Mesenchymal stem cell (in vitro differentiated cells and primary cell): ENCODE data around the gene DHRS13.

ENCODE experiments used
- DNase-seq: peaks from one replicate; pipeline ENCODE4 v3.0.0-alpha.2; 2013
- H2AFZ ChIP-seq: one replicate; pipeline ENCODE4 v1.6.1; 2013; ENCODE audit warnings: low read depth, mild to moderate bottlenecking, control low read depth, inconsistent platforms, low read length, moderate library complexity
- H2AK5ac ChIP-seq: 2 replicates; pipeline ENCODE4 v1.6.1; 2013; ENCODE audit warnings: low read length, moderate library complexity, mild to moderate bottlenecking, inconsistent platforms; ENCODE audit not compliant: severe bottlenecking
- H2BK120ac ChIP-seq: one replicate; pipeline ENCODE4 v1.6.1; 2013; ENCODE audit warnings: low read depth, mild to moderate bottlenecking, inconsistent platforms, low read length, moderate library complexity
- H2BK12ac ChIP-seq, 2 experiments: one replicate each; pipeline ENCODE4 v1.6.1; 2013; ENCODE audit warnings: inconsistent platforms in 2 of 2, low read length in 2 of 2, mild to moderate bottlenecking in 2 of 2, moderate library complexity in 2 of 2, control low read depth in 1 of 2
- H2BK15ac ChIP-seq: one replicate; pipeline ENCODE4 v1.6.1; 2013; ENCODE audit warnings: mild to moderate bottlenecking, low read depth, inconsistent platforms; ENCODE audit not compliant: poor library complexity, severe bottlenecking
- H2BK5ac ChIP-seq: 2 replicates; pipeline ENCODE4 v1.6.1; 2013; ENCODE audit warnings: low read depth, mild to moderate bottlenecking, low read length, control low read depth, inconsistent platforms; ENCODE audit not compliant: poor library complexity, severe bottlenecking
- H3K14ac ChIP-seq, 2 experiments: one replicate each; pipeline ENCODE4 v1.6.1; 2013; ENCODE audit warnings: inconsistent platforms in 2 of 2, low read length in 2 of 2, control low read depth in 1 of 2, mild to moderate bottlenecking in 1 of 2, moderate library complexity in 1 of 2
- H3K18ac ChIP-seq, 2 experiments: one replicate each; pipeline ENCODE4 v1.6.1; 2013; ENCODE audit warnings: inconsistent platforms in 2 of 2, low read length in 2 of 2, control low read depth in 1 of 2, low read depth in 1 of 2, mild to moderate bottlenecking in 1 of 2
- H3K23ac ChIP-seq, 2 experiments: one replicate each; pipeline ENCODE4 v1.6.1; 2013; ENCODE audit warnings: inconsistent platforms in 2 of 2, low read length in 2 of 2, mild to moderate bottlenecking in 2 of 2, moderate library complexity in 2 of 2, control low read depth in 1 of 2
- H3K27ac ChIP-seq: 2 replicates; pipeline ENCODE4 v1.5.1; 2013; ENCODE audit warnings: mild to moderate bottlenecking, moderate library complexity, low read length, control low read depth, inconsistent platforms; ENCODE audit not compliant: poor library complexity, severe bottlenecking
- H3K27me3 ChIP-seq, 2 experiments: 2 replicates each; pipeline versions ENCODE4 v1.6.1 to v1.7.0; 2013; ENCODE audit warnings: low read length in 2 of 2, mild to moderate bottlenecking in 2 of 2, moderate library complexity in 2 of 2, control low read depth in 1 of 2, inconsistent platforms in 1 of 2; ENCODE audit not compliant: control insufficient read depth in 1 of 2, insufficient read depth in 1 of 2
- H3K36me3 ChIP-seq, 2 experiments: 2 replicates each; pipeline versions ENCODE4 v1.6.1 to v1.7.0; 2013; ENCODE audit warnings: low read length in 2 of 2, control low read depth in 1 of 2, inconsistent platforms in 1 of 2, low read depth in 1 of 2, mild to moderate bottlenecking in 1 of 2; ENCODE audit not compliant: insufficient read depth in 2 of 2, control insufficient read depth in 1 of 2
- H3K4ac ChIP-seq, 2 experiments: one replicate each; pipeline ENCODE4 v1.6.1; 2013; ENCODE audit warnings: inconsistent platforms in 2 of 2, low read length in 2 of 2, mild to moderate bottlenecking in 2 of 2, moderate library complexity in 2 of 2, control low read depth in 1 of 2, low read depth in 1 of 2
- H3K4me1 ChIP-seq: 2 replicates; pipeline ENCODE4 v1.6.1; 2013; ENCODE audit warnings: low read depth, low read length, control low read depth; ENCODE audit not compliant: control insufficient read depth, insufficient read depth
- H3K4me2 ChIP-seq: 2 replicates; pipeline ENCODE4 v1.6.1; 2013; ENCODE audit warnings: low read length, mild to moderate bottlenecking, inconsistent platforms; ENCODE audit not compliant: poor library complexity, severe bottlenecking
- H3K4me3 ChIP-seq, 2 experiments: 2 replicates each; pipeline versions ENCODE4 v1.5.1 to v1.7.0; 2013; ENCODE audit warnings: low read length in 2 of 2, mild to moderate bottlenecking in 2 of 2, control low read depth in 1 of 2, low read depth in 1 of 2; ENCODE audit not compliant: insufficient read depth in 1 of 2
- H3K79me1 ChIP-seq: replicated peaks from 2 replicates; pipeline ENCODE4 v1.6.1; 2013; ENCODE audit warnings: mild to moderate bottlenecking, control low read depth, low read length, inconsistent platforms; ENCODE audit not compliant: poor library complexity, severe bottlenecking
- H3K9ac ChIP-seq: 2 replicates; pipeline ENCODE4 v1.7.0; 2013; ENCODE audit warnings: mild to moderate bottlenecking, low read length, moderate library complexity
- H3K9me3 ChIP-seq: 2 replicates; pipeline ENCODE4 v1.7.0; 2013; ENCODE audit warnings: mild to moderate bottlenecking, low read length; ENCODE audit not compliant: control insufficient read depth
- H4K8ac ChIP-seq: one replicate; pipeline ENCODE4 v1.6.1; 2013; ENCODE audit warnings: inconsistent platforms, mild to moderate bottlenecking, low read length, moderate library complexity
- H4K91ac ChIP-seq: one replicate; pipeline ENCODE4 v1.6.1; 2013; ENCODE audit warnings: mild to moderate bottlenecking, low read length, inconsistent platforms
- WGBS: methylation state at CpG from one replicate; pipeline ENCODE4 v1.1.7; 2013; ENCODE audit warnings: mixed read lengths; 5-methylcytosine and 5-hydroxymethylcytosine counted together

Gene DHRS13

DNA sequence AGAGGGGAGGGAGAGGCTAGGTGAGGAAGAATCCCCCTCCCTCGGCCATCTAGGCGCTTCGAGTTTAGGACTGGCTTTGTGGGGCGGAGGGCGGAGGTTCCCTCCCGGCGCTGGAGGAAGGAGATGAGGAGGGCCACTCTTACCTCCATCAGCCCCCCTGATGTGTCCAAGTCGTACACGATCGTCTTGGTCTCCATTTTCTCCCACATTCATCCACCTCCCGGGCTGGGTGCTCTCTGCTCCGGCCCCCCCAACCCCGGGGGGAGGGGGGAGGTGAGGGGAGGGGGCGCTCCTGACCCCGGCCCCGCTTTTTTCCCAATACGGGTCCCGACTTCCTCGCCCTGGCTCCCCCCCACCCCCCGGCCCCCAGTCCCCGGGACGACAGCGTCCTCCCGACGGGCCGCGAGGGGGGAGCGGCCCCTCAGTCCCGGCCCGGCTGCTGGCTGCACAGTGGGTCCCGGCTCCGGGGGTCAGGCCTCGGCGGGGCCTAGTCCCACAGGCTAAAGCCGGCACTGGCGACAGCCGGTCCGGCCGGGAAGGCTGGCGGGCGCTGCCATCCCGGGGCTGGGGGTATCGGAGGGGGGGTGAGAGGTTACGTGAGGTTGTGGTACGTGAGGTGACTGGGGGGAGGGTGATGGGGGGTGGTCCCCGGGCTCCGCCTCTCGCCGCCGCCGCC is 48.0 kb upstream of the DHRS13 start:
- under 1% methylated on average over 18 of the region's 51 CpGs for WGBS
- peak overlapping the region; percentile 90 for H4K91ac ChIP-seq
- peak overlapping the region in 1 of 2 experiments; percentile 43 for H3K23ac ChIP-seq
- peak overlapping the region; percentile 70 for H2BK5ac ChIP-seq
- peak overlapping the region; percentile 79 to 86 for H3K4ac ChIP-seq
- DNase-seq = no peak
- no peaks in the 10 kb centered on the region for H3K27me3 ChIP-seq
- H3K18ac ChIP-seq = peak overlapping the region; percentile 81 to 99
- peak overlapping the region in 1 of 2 experiments; percentile 31 for H2BK12ac ChIP-seq
- H3K9ac ChIP-seq = peak overlapping the region; percentile 96
- H3K4me1 ChIP-seq = peaks cover 8% of the 10 kb centered on the region
- peak overlapping the region; percentile 93 for H3K27ac ChIP-seq
- H3K36me3 ChIP-seq = no peaks in the 10 kb centered on the region
- peak overlapping the region; percentile 94 to 96 for H3K4me3 ChIP-seq
- peak overlapping the region; percentile 83 for H2BK15ac ChIP-seq
- peak overlapping the region; percentile 77 to 82 for H3K14ac ChIP-seq
- H2AK5ac ChIP-seq = peak overlapping the region; percentile 67
- H3K4me2 ChIP-seq = peak overlapping the region; percentile 77
- peak overlapping the region; percentile 46 for H2AFZ ChIP-seq
- H3K79me1 ChIP-seq = peaks cover 3% of the 10 kb centered on the region
- no peaks in the 10 kb centered on the region for H3K9me3 ChIP-seq
- H2BK120ac ChIP-seq = peak overlapping the region; percentile 89
- H4K8ac ChIP-seq = peak overlapping the region; percentile 59

DNA sequence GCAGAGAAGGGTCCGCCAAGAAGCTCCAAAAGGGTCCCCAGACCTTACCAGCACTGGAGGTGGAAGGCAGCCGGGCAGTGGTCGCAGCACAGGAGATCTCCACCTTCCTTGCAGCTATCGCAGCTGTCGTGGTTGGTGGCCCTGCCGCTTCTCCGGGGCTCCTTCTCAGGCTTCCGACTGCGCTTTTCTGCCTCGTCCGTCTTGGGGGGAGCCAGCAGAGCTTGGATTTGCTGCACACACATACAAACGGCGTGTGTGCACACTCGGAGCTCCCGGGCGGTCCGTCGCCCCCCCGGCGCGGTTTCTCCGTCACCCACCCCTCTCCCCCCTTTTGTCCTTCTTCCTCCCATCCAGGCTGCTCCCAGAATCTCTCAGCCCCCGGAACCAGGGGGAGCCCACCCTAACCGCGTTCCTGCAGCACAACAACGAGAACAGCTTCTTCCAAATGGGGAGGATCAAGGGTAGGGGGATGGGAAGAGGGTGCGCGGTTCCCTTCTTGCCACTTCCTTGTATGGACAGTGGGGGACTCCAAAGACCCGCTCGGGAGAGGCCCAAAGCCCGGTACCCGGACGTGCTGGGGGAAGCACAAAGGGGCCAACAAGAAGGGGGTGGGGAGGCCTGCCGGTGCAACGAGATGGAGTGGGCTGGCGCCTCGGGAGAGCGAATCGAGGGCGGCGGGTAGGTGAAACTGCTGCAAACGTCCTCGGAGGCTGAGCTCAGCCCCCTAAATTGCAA is 47.3 kb upstream of the DHRS13 start:
- peak overlapping the region; percentile 83 for H2BK15ac ChIP-seq
- H2AFZ ChIP-seq = no peak overlapping the region
- peak overlapping the region in 1 of 2 experiments; percentile 27 for H2BK12ac ChIP-seq
- peak overlapping the region; percentile 57 to 80 for H3K4ac ChIP-seq
- peak; percentile 71 for DNase-seq
- peak overlapping the region; percentile 93 for H3K27ac ChIP-seq
- peak overlapping the region; percentile 11 for H2BK5ac ChIP-seq
- peak overlapping the region; percentile 81 to 95 for H3K18ac ChIP-seq
- under 1% methylated on average over 40 of the region's 43 CpGs for WGBS
- H3K23ac ChIP-seq = peak overlapping the region in 1 of 2 experiments; percentile 54
- peak overlapping the region; percentile 96 for H3K9ac ChIP-seq
- no peaks in the 10 kb centered on the region for H3K27me3 ChIP-seq
- H4K91ac ChIP-seq = peak overlapping the region; percentile 70
- peak overlapping the region; percentile 47 for H4K8ac ChIP-seq
- H3K4me2 ChIP-seq = peak overlapping the region; percentile 77
- no peaks in the 10 kb centered on the region for H3K36me3 ChIP-seq
- H3K4me3 ChIP-seq = peak overlapping the region; percentile 94 to 96
- H3K14ac ChIP-seq = peak overlapping the region in 1 of 2 experiments; percentile 82
- peaks cover 2% of the 10 kb centered on the region for H3K79me1 ChIP-seq
- H3K9me3 ChIP-seq = no peaks in the 10 kb centered on the region
- H3K4me1 ChIP-seq = peaks cover 12% of the 10 kb centered on the region
- H2BK120ac ChIP-seq = peak overlapping the region; percentile 89
- H2AK5ac ChIP-seq = peak overlapping the region; percentile 25

GRCh38 chr17:28949185-28950016 is 46.5 kb upstream of the DHRS13 start:
- H3K27me3 ChIP-seq = no peaks in the 10 kb centered on the region
- H3K23ac ChIP-seq = peak overlapping the region in 1 of 2 experiments; percentile 56
- H3K9ac ChIP-seq = peak overlapping the region; percentile 96
- peak overlapping the region; percentile 81 to 95 for H3K18ac ChIP-seq
- peak overlapping the region; percentile 83 for H2BK120ac ChIP-seq
- no peak overlapping the region for H2AK5ac ChIP-seq
- H3K4ac ChIP-seq = peak overlapping the region; percentile 57 to 80
- H2BK15ac ChIP-seq = peak overlapping the region; percentile 71
- peak overlapping the region; percentile 57 for H4K91ac ChIP-seq
- H3K9me3 ChIP-seq = no peaks in the 10 kb centered on the region
- H2BK5ac ChIP-seq = peak overlapping the region; percentile 48
- H3K4me3 ChIP-seq = peak overlapping the region; percentile 94 to 96
- peak overlapping the region; percentile 24 for H2AFZ ChIP-seq
- H3K79me1 ChIP-seq = peaks cover 2% of the 10 kb centered on the region
- DNase-seq = peak; percentile 77
- H2BK12ac ChIP-seq = no peak overlapping the region
- H3K27ac ChIP-seq = peak overlapping the region; percentile 96
- no peak overlapping the region for H3K14ac ChIP-seq
- H4K8ac ChIP-seq = peak overlapping the region; percentile 62
- no peaks in the 10 kb centered on the region for H3K36me3 ChIP-seq
- 0% methylated on average over 52 of the region's 61 CpGs for WGBS
- H3K4me2 ChIP-seq = peak overlapping the region; percentile 77
- peaks cover 14% of the 10 kb centered on the region for H3K4me1 ChIP-seq
